ES-I3 (cell line): ENCODE data around the gene ACIN1.

Experiments
- H3K36me3 ChIP-seq: 2 replicates; pipeline ENCODE4 v1.6.1; 2013; ENCODE audit warnings: mild to moderate bottlenecking, low read length, control low read depth, moderate library complexity; ENCODE audit not compliant: insufficient read depth
- H3K4me1 ChIP-seq: 2 replicates; pipeline ENCODE4 v1.6.1; 2013; ENCODE audit warnings: mild to moderate bottlenecking, control low read depth, low read length; ENCODE audit not compliant: insufficient read depth
- H3K9ac ChIP-seq: 2 replicates; pipeline ENCODE4 v1.6.1; 2013; ENCODE audit warnings: low read depth, mild to moderate bottlenecking, low read length, moderate library complexity
- H3K9me3 ChIP-seq: 2 replicates; pipeline ENCODE4 v1.6.1; 2013; ENCODE audit warnings: mild to moderate bottlenecking, low read length, moderate library complexity; ENCODE audit not compliant: control insufficient read depth, insufficient read depth

The ACIN1 gene

GRCh38 chr14:23129759-23130316 lies 34.9 kb upstream of the ACIN1 start:
- Histone ChIP-seq H3K36me3 (no peaks in the 10 kb centered on the region; the same call in 1 of the 2 replicates), H3K4me1 (no peaks in the 10 kb centered on the region; the same call in 1 of the 2 replicates), H3K9ac (no peak overlapping the region), H3K9me3 (no peaks in the 10 kb centered on the region)

- no peak overlapping the region for H3K9ac ChIP-seq
- H3K36me3 ChIP-seq: no peaks in the 10 kb centered on the region; the same call in 1 of the 2 replicates
- no peaks in the 10 kb centered on the region; the same call in 1 of the 2 replicates for H3K4me1 ChIP-seq
- H3K9me3 ChIP-seq: no peaks in the 10 kb centered on the region
These were observed 34.2 kb upstream of the ACIN1 start for GRCh38 chr14:23128969-23129758.

GRCh38 chr14:23127861-23128260 lies 32.9 kb upstream of the ACIN1 start:
- Histone ChIP-seq H3K4me1 (no peaks in the 10 kb centered on the region; the same call in 1 of the 2 replicates), H3K36me3 (no peaks in the 10 kb centered on the region; the same call in 1 of the 2 replicates), H3K9ac (no peak overlapping the region), H3K9me3 (no peaks in the 10 kb centered on the region)

- Histone ChIP-seq H3K9me3 (no peaks in the 10 kb centered on the region), H3K9ac (no peak overlapping the region), H3K4me1 (peaks cover 4% of the 10 kb centered on the region; the same call in 1 of the 2 replicates)
These were observed 31.8 kb upstream of the ACIN1 start for GRCh38 chr14:23126548-23127278.

GRCh38 chr14:23125933-23126524 lies 31.1 kb upstream of the ACIN1 start:
- H3K4me1 ChIP-seq: peaks cover 11% of the 10 kb centered on the region
- no peak overlapping the region for H3K9ac ChIP-seq
- no peaks in the 10 kb centered on the region for H3K9me3 ChIP-seq
- no peaks in the 10 kb centered on the region; the same call in 1 of the 2 replicates for H3K36me3 ChIP-seq

More at GRCh38 chr14:23126548-23127278, 31.8 kb upstream of the ACIN1 start:
- no peaks in the 10 kb centered on the region; the same call in 1 of the 2 replicates for H3K36me3 ChIP-seq

- H3K9me3 ChIP-seq: no peaks in the 10 kb centered on the region
- H3K4me1 ChIP-seq: peaks cover 13% of the 10 kb centered on the region
- H3K9ac ChIP-seq: no peak overlapping the region
- H3K36me3 ChIP-seq: no peaks in the 10 kb centered on the region; the same call in 1 of the 2 replicates
These were observed 30.1 kb upstream of the ACIN1 start for GRCh38 chr14:23125011-23125410.

GRCh38 chr14:23124337-23124954 lies 29.5 kb upstream of the ACIN1 start:
- Histone ChIP-seq H3K9ac (no peak overlapping the region), H3K4me1 (peaks cover 17% of the 10 kb centered on the region), H3K36me3 (no peaks in the 10 kb centered on the region), H3K9me3 (no peaks in the 10 kb centered on the region)

- H3K4me1 ChIP-seq: peaks cover 17% of the 10 kb centered on the region
- no peak overlapping the region for H3K9ac ChIP-seq
- H3K36me3 ChIP-seq: no peaks in the 10 kb centered on the region
- no peaks in the 10 kb centered on the region for H3K9me3 ChIP-seq
These were observed 28.5 kb upstream of the ACIN1 start for GRCh38 chr14:23123419-23123818.

- no peak overlapping the region for H3K9ac ChIP-seq
- no peaks in the 10 kb centered on the region for H3K36me3 ChIP-seq
- H3K4me1 ChIP-seq: peaks cover 17% of the 10 kb centered on the region
- no peaks in the 10 kb centered on the region for H3K9me3 ChIP-seq
These were observed 27.1 kb upstream of the ACIN1 start for GRCh38 chr14:23122086-23122485.

- no peak overlapping the region for H3K9ac ChIP-seq
- H3K36me3 ChIP-seq: no peaks in the 10 kb centered on the region
- H3K4me1 ChIP-seq: peaks cover 17% of the 10 kb centered on the region
- H3K9me3 ChIP-seq: no peaks in the 10 kb centered on the region
These were observed 26.4 kb upstream of the ACIN1 start for GRCh38 chr14:23121361-23121771.

- Histone ChIP-seq H3K9ac (no peak overlapping the region), H3K4me1 (peaks cover 17% of the 10 kb centered on the region)
These were observed 25.8 kb upstream of the ACIN1 start for GRCh38 chr14:23120541-23121251.

GRCh38 chr14:23119363-23120327 lies 24.7 kb upstream of the ACIN1 start:
- H3K9ac ChIP-seq: no peak overlapping the region

More at GRCh38 chr14:23120541-23121251, 25.8 kb upstream of the ACIN1 start:
- H3K9me3 ChIP-seq: no peaks in the 10 kb centered on the region
- no peaks in the 10 kb centered on the region for H3K36me3 ChIP-seq

More at GRCh38 chr14:23119363-23120327, 24.7 kb upstream of the ACIN1 start:
- H3K4me1 ChIP-seq: peaks cover 17% of the 10 kb centered on the region
- no peaks in the 10 kb centered on the region for H3K9me3 ChIP-seq
- no peaks in the 10 kb centered on the region for H3K36me3 ChIP-seq
